Ishikawa (cell line): ENCODE data around the gene NANP.

Experiments
- CEBPB ChIP-seq: IDR thresholded peaks from 2 replicates; pipeline ENCODE4 v1.6.1; 2012
- CREB1 ChIP-seq: IDR thresholded peaks from 2 replicates; pipeline ENCODE4 v1.6.1; 2012; ENCODE audit warnings: low read depth
- EGR1 ChIP-seq: IDR thresholded peaks from 2 replicates; pipeline ENCODE4 v1.6.1; 2012
- EP300 ChIP-seq: IDR thresholded peaks from 2 replicates; pipeline ENCODE4 v1.6.1; 2012; ENCODE audit warnings: borderline replicate concordance
- FOXM1 ChIP-seq: IDR thresholded peaks from 2 replicates; pipeline ENCODE4 v1.6.1; 2012; ENCODE audit warnings: low read depth, borderline replicate concordance
- NFIC ChIP-seq: IDR thresholded peaks from 2 replicates; pipeline ENCODE4 v1.6.1; 2012
- RAD21 ChIP-seq: IDR thresholded peaks from 2 replicates; pipeline ENCODE4 v1.6.1; 2012; ENCODE audit warnings: low read depth
- TAF1 ChIP-seq: IDR thresholded peaks from 2 replicates; pipeline ENCODE4 v1.6.1; 2012; ENCODE audit warnings: low read depth, mild to moderate bottlenecking
- TCF12 ChIP-seq: IDR thresholded peaks from 2 replicates; pipeline ENCODE4 v1.6.1; 2012; ENCODE audit warnings: low read depth
- TEAD4 ChIP-seq: IDR thresholded peaks from 2 replicates; pipeline ENCODE4 v1.6.1; 2012
- YY1 ChIP-seq: IDR thresholded peaks from 2 replicates; pipeline ENCODE4 v1.6.1; 2012; ENCODE audit warnings: low read depth
- ZBTB7A ChIP-seq: IDR thresholded peaks from 2 replicates; pipeline ENCODE4 v1.6.1; 2012; ENCODE audit warnings: low read depth
- TF ChIP-seq, protein P1 (sequence below): IDR thresholded peaks from 2 replicates; pipeline ENCODE4 v1.6.1; 2012
- TF ChIP-seq, protein P2 (sequence below): IDR thresholded peaks from 2 replicates; pipeline ENCODE4 v1.6.1; 2012; ENCODE audit warnings: low read depth, mild to moderate bottlenecking
- TF ChIP-seq, protein P3 (sequence below): IDR thresholded peaks from 2 replicates; pipeline ENCODE4 v1.6.1; 2012

Gene NANP

DNA sequence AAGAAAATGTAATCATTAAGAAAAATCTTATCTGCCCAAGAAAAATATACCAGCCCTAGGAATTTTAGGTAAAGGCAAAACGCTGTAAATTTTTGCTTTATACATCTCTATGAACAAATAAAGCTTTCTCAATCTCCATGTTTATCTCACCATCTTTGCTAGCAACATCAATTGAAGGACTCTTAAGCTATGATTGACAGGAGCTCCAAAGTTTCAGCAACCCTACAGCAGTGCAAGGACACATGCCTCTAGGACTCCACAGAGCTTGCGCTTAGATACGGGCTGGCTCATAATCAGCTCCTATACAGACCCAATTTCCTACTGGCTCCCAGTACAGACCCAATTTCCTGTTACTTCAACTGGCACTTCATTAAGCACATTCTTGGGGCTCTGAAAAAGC is 4.3 kb downstream of the NANP start:
- TF ChIP-seq, protein P1, sequence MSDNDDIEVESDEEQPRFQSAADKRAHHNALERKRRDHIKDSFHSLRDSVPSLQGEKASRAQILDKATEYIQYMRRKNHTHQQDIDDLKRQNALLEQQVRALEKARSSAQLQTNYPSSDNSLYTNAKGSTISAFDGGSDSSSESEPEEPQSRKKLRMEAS: no peak
- TF ChIP-seq, protein P2, sequence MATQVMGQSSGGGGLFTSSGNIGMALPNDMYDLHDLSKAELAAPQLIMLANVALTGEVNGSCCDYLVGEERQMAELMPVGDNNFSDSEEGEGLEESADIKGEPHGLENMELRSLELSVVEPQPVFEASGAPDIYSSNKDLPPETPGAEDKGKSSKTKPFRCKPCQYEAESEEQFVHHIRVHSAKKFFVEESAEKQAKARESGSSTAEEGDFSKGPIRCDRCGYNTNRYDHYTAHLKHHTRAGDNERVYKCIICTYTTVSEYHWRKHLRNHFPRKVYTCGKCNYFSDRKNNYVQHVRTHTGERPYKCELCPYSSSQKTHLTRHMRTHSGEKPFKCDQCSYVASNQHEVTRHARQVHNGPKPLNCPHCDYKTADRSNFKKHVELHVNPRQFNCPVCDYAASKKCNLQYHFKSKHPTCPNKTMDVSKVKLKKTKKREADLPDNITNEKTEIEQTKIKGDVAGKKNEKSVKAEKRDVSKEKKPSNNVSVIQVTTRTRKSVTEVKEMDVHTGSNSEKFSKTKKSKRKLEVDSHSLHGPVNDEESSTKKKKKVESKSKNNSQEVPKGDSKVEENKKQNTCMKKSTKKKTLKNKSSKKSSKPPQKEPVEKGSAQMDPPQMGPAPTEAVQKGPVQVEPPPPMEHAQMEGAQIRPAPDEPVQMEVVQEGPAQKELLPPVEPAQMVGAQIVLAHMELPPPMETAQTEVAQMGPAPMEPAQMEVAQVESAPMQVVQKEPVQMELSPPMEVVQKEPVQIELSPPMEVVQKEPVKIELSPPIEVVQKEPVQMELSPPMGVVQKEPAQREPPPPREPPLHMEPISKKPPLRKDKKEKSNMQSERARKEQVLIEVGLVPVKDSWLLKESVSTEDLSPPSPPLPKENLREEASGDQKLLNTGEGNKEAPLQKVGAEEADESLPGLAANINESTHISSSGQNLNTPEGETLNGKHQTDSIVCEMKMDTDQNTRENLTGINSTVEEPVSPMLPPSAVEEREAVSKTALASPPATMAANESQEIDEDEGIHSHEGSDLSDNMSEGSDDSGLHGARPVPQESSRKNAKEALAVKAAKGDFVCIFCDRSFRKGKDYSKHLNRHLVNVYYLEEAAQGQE: no peak
- TF ChIP-seq TEAD4: no peak
- TF ChIP-seq TCF12: no peak
- no peak for TF ChIP-seq YY1
- no peak for TF ChIP-seq ZBTB7A
- TF ChIP-seq, protein P3, sequence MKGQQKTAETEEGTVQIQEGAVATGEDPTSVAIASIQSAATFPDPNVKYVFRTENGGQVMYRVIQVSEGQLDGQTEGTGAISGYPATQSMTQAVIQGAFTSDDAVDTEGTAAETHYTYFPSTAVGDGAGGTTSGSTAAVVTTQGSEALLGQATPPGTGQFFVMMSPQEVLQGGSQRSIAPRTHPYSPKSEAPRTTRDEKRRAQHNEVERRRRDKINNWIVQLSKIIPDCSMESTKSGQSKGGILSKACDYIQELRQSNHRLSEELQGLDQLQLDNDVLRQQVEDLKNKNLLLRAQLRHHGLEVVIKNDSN: no peak
- no peak for TF ChIP-seq CEBPB
- TF ChIP-seq EP300: no peak
- no peak for TF ChIP-seq NFIC
- no peak for TF ChIP-seq CREB1
- no peak for TF ChIP-seq EGR1
- no peak for TF ChIP-seq RAD21
- TF ChIP-seq TAF1: no peak
- no peak for TF ChIP-seq FOXM1

DNA sequence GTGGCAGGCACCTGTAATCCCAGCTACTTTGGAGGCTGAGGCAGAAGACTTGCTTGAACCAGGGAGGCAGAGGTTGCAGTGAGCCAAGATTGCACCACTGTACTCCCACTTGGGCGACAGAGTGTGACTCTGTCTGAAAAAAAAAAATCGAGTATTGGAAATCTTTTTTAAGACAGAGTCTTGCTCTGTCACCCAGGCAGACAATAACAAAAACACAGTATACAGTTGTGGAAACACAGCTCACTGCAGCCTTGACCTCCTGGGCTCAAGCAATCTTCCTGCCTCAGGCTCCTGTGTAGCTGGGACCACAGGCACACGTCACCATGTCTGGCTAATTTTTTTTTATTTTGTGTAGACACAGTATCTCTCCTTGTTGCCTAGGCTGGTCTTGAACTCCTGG is 15.0 kb downstream of the NANP start:
- TF ChIP-seq TEAD4 (no peak), CEBPB (no peak), RAD21 (no peak), TCF12 (no peak), EP300 (no peak), TAF1 (no peak), NFIC (no peak), ZBTB7A (no peak), YY1 (no peak)
- TF ChIP-seq, protein P3: no peak
- TF ChIP-seq, protein P1: no peak
- TF ChIP-seq, protein P2: no peak

DNA sequence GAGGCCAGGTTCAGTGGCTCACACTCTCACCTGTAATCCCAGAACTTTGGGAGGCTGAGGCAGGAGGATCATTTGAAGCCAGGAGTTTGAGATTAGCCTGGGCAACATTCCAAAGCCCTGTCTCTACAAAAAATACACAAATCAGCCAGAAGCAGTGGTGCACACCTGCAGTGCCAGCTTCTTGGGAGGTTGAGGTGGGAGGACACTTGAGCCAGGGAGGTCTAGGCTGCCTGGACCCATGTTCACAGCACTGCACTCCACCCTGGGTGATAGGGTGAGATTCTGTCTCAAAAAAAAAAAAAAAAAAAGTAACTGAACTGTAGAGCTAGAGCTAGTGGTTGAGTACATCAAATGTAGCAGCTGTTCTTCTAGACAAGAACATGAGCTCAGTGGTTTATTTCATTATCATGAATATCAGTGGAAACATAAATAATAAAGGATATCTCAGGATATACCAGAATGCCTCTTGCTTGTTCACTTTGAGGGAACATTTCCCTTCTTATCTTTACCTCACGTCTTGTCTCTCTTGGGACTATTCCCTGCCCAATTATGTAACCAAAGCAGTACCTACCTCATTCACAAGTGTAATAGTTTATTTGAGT is 17.6 kb downstream of the NANP start:
- TF ChIP-seq EP300 (no peak), EGR1 (no peak), RAD21 (no peak), YY1 (no peak), TCF12 (no peak), ZBTB7A (no peak), TEAD4 (no peak), CEBPB (no peak), CREB1 (no peak), FOXM1 (no peak), TAF1 (no peak)
- TF ChIP-seq, protein P3: no peak
- TF ChIP-seq, protein P1: no peak

DNA sequence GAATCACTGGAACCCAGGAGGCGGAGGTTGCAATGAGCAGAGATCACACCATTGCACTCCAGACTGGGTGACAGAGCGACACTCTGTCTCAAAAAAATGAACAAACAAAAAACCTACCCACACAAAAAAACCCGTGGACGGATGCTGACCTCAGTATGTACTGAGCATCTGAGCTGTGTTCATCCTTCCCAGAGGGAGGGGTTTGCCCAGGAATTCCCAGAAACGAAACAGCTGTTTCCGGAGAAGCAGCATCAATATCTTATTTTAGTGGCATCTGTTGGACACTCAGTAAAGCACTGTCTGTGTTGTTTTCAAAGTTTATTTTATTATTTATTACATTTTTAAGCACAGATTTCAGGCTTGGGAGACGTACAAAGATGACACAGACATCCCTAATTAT is 18.7 kb downstream of the NANP start:
- TF ChIP-seq EGR1: no peak
- TF ChIP-seq TCF12: no peak
- TF ChIP-seq ZBTB7A: no peak
- no peak for TF ChIP-seq CREB1

DNA sequence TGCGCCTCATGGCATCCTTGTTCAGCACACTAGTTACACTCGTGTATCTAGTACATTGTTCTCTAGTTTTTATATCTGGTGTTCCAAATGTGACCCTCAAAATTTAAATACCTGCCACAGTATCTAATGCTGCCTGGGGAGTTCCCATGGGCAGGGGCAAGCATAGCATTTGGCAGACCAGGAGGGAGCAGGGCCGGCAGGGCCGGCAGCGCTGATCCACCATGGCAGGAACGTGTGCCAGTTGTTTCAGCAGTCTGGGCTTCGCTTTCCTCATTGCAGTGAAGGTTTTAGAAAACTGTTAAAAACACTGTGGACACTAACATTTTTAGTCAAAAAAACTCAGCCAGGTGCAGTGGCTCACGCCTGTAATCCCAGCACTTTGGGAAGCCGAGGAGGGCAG is 19.2 kb downstream of the NANP start:
- no peak for TF ChIP-seq CEBPB
- no peak for TF ChIP-seq EGR1
- no peak for TF ChIP-seq NFIC
- TF ChIP-seq ZBTB7A: no peak
- TF ChIP-seq, protein P1: no peak
- TF ChIP-seq TAF1: no peak
- TF ChIP-seq RAD21: no peak
- no peak for TF ChIP-seq FOXM1
- TF ChIP-seq, protein P3: no peak
- TF ChIP-seq TEAD4: no peak
